Stimulated activated CD4-positive, alpha-beta T cell treated with anti-CD3 and anti-CD28 coated beads, Interleukin-1b, Interleukin-23, amount 100 ng/mL, for 1 hour (primary cell): ENCODE measurements around the gene ATPAF2.

Experiments
- DNase-seq, 2 donors: peaks; one replicate each; pipeline ENCODE4 v3.0.0-alpha.2; 2020; ENCODE audit warnings: low read depth in 2 of 2

The ATPAF2 gene

GRCh38 chr17:18039535-18040260 lies 730 bp upstream of the ATPAF2 start:
- no peak for DNase-seq

- DNase-seq: no peak
Measured at GRCh38 chr17:18038149-18038850, 668 bp downstream of the ATPAF2 start.

- no peak for DNase-seq
Measured at GRCh38 chr17:18037486-18037885, 1.5 kb downstream of the ATPAF2 start.

- no peak for DNase-seq
Measured at GRCh38 chr17:18035704-18036103, 3.3 kb downstream of the ATPAF2 start.

GRCh38 chr17:18033442-18034099 lies 5.4 kb downstream of the ATPAF2 start:
- peak in 1 of 2 donors; percentile 20 for DNase-seq

- DNase-seq: no peak
Measured at GRCh38 chr17:18031955-18032354, 7.0 kb downstream of the ATPAF2 start.

GRCh38 chr17:18028952-18029540 lies 9.9 kb downstream of the ATPAF2 start:
- DNase-seq: no peak

- DNase-seq: no peak
Measured at GRCh38 chr17:18028114-18028951, 10.6 kb downstream of the ATPAF2 start.

GRCh38 chr17:18027280-18027679 lies 11.7 kb downstream of the ATPAF2 start:
- DNase-seq: no peak

GRCh38 chr17:18025945-18026776 lies 12.8 kb downstream of the ATPAF2 start:
- no peak for DNase-seq

GRCh38 chr17:18025241-18025944 lies 13.6 kb downstream of the ATPAF2 start:
- no peak for DNase-seq

- DNase-seq: no peak
Measured at GRCh38 chr17:18021372-18021771, 17.6 kb downstream of the ATPAF2 start.

GRCh38 chr17:18020971-18021370 lies 18.0 kb downstream of the ATPAF2 start:
- DNase-seq: no peak

- DNase-seq: no peak
Measured at GRCh38 chr17:18019838-18020154, 19.2 kb downstream of the ATPAF2 start.

GRCh38 chr17:18018411-18018921 lies 20.5 kb downstream of the ATPAF2 start:
- no peak for DNase-seq

GRCh38 chr17:18017958-18018357 lies 21.0 kb downstream of the ATPAF2 start:
- no peak for DNase-seq

GRCh38 chr17:18016426-18016825 lies 22.5 kb downstream of the ATPAF2 start:
- no peak for DNase-seq

GRCh38 chr17:18015593-18015992 lies 23.4 kb downstream of the ATPAF2 start:
- DNase-seq: no peak

- no peak for DNase-seq
Measured at GRCh38 chr17:18014006-18014405, 25.0 kb downstream of the ATPAF2 start.

- no peak for DNase-seq
Measured at GRCh38 chr17:18011286-18011685, 27.7 kb downstream of the ATPAF2 start.
